ENCODE results near the gene GLIS2.

Gene GLIS2

DNA sequence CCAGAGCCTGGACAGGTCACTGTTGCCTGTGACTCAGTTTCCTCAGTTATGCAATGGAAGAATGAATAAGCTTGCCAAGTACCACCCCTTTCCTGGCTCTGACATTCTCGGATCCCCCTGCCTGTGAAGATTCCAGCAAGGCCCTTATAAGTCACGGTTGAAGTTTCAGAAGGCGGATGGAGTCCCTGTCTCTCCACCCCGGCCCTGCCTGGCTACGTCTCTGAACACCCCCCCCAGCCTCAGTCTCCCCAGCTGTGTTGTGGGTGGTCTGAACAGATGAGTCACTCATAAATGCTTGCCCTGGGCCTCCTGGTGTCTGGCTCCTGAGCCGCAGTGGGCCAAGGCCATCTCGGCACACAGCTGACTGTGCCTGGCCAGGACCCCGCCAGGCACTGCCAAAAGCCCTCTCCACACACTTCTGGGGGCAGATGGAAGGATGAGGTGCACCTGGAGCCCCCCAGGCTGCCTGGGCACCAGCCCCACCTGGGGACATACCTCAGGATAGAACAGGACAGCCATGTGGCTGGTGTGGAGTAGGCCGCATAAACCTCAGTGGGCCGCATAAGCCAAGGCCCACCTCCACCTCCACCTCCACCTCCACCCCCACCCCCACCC is 71.2 kb downstream of the GLIS2 start:
- peaks cover 5% of the 10 kb centered on the region for H3K36me3 ChIP-seq (ENCODE audit: insufficient read depth, low read length)
- no peak overlapping the region for H3K4me3 ChIP-seq (ENCODE audit: low read depth in 1 of 2, low read length in 2 of 2)
- H3K4me1 ChIP-seq (ENCODE audit: insufficient read depth, low read length), result peaks cover under 1% of the 10 kb centered on the region
- H3K9me3 ChIP-seq (ENCODE audit: low read length), result no peaks in the 10 kb centered on the region
- no peaks in the 10 kb centered on the region for H3K27me3 ChIP-seq (ENCODE audit: control insufficient read depth in 1 of 2, insufficient read depth in 2 of 2, low read length in 2 of 2)
- H3K27ac ChIP-seq (ENCODE audit: low read depth, low read length), result no peak overlapping the region
- H3K9ac ChIP-seq (ENCODE audit: low read length), result no peak overlapping the region

DNA sequence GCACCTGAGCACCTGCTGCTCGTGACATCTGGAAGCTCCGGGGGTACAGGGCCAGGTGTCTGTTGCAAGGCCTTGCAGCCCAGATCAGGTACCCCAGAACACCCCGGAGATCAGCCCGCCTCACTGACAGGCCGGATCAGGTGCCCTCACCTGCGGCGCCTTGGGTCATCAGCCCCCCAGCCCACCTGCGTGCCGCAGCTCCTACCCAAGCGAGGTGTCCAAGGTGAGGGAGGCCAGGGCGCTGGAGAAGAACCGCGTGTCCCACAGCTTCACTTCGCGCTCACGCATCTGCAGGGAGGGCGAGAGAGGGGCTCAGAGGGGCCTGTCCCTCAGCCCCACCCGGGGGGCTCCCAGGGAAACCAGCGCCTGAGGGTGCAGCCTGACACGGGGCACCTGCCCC is 71.9 kb downstream of the GLIS2 start:
- H3K27ac ChIP-seq (ENCODE audit: low read depth, low read length), result no peak overlapping the region
- no peak overlapping the region for H3K4me3 ChIP-seq (ENCODE audit: low read depth in 1 of 2, low read length in 2 of 2)
- no peaks in the 10 kb centered on the region for H3K9me3 ChIP-seq (ENCODE audit: low read length)
- H3K27me3 ChIP-seq (ENCODE audit: control insufficient read depth in 1 of 2, insufficient read depth in 2 of 2, low read length in 2 of 2), result no peaks in the 10 kb centered on the region
- no peak overlapping the region for H3K9ac ChIP-seq (ENCODE audit: low read length)
- peaks cover 8% of the 10 kb centered on the region for H3K4me1 ChIP-seq (ENCODE audit: insufficient read depth, low read length)
- peaks cover 5% of the 10 kb centered on the region for H3K36me3 ChIP-seq (ENCODE audit: insufficient read depth, low read length)

DNA sequence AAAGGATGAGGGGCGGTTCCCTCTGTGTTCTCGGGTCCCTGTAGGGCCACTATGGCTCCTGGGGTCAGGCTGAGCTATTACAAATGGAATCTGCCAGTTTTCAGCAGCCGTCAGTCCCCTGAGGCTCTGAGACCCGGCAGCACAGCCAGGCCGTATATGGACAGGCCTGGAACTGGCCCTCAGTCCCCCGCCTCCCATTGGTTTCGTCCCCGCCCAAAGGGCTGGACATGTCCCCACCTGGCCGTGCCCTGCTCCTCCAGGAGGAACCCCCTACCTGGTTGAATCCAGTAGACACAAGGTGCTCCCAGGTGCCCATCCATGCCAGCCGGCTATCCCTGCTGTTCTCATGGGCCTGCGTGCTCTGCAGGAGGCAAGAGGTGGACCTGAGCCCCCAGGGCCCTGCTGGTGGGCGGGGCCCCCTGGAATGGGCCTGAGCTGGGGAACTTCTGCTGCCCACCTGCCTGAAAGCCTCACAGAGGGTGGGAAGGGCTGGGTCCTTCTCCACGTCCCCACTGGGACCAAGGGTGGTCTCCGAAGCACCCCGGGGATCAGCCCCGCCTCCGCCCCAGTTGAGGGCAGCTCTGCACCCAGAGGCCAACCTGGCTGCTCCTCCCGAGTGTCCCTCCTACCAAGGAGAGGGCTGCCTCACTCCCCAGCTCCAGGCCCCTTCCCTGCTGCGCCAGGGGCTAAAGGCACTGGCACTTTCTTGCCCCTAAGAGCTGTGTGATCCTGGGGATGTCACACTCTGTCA is 72.6 kb downstream of the GLIS2 start:
- no peak overlapping the region for H3K27ac ChIP-seq (ENCODE audit: low read depth, low read length)
- peaks cover 15% of the 10 kb centered on the region for H3K4me1 ChIP-seq (ENCODE audit: insufficient read depth, low read length)
- no peaks in the 10 kb centered on the region for H3K9me3 ChIP-seq (ENCODE audit: low read length)
- H3K36me3 ChIP-seq (ENCODE audit: insufficient read depth, low read length), result peaks cover 5% of the 10 kb centered on the region
- H3K4me3 ChIP-seq (ENCODE audit: low read depth in 1 of 2, low read length in 2 of 2), result no peak overlapping the region
- H3K9ac ChIP-seq (ENCODE audit: low read length), result no peak overlapping the region
- H3K27me3 ChIP-seq (ENCODE audit: control insufficient read depth in 1 of 2, insufficient read depth in 2 of 2, low read length in 2 of 2), result no peaks in the 10 kb centered on the region
